WTC11 (cell line): ENCODE results near the gene SLC7A5. TPM values are rescaled to one million over a fixed set of nuclear protein-coding genes. Genes with fewer than 3 reads are reported as not detected.

Experiments used
- ATAC-seq: fragments of 200-7000 bp; cut with Tn5 transposase; 2 replicates; pipeline ENCODE4 v1.10.0; 2021; ENCODE audit warnings: mild to moderate bottlenecking, moderate library complexity
- CTCF ChIA-PET: fragments of 300-600 bp; sonication (Branson Sonifier 250); formaldehyde crosslinking; loops from one replicate; lab custom pipeline; 2021; ENCODE audit warnings: antibody characterized with exemption; lab: Charles Lee
- POLR2A ChIA-PET: fragments of 350-600 bp; sonication (Branson Sonifier 250); formaldehyde crosslinking; loops from one replicate; lab custom pipeline; 2021; ENCODE audit warnings: antibody characterized with exemption; lab: Charles Lee
- DNase-seq: peaks from one replicate; pipeline ENCODE4 v3.0.0; 2021; ENCODE audit warnings: low spot score
- H3K27ac Mint-ChIP-seq: 2 replicates; pipeline ENCODE4 v1.8.0; 2021; ENCODE audit warnings: mixed read lengths
- H3K27me3 Mint-ChIP-seq: 2 replicates; pipeline ENCODE4 v1.8.0; 2021; ENCODE audit warnings: low read depth, mild to moderate bottlenecking, moderate library complexity, mixed read lengths
- H3K36me3 Mint-ChIP-seq: 2 replicates; pipeline ENCODE4 v1.8.0; 2021; ENCODE audit warnings: mixed read lengths
- H3K4me1 Mint-ChIP-seq: 2 replicates; pipeline ENCODE4 v1.8.0; 2022; ENCODE audit warnings: mixed read lengths
- H3K4me3 Mint-ChIP-seq: 2 replicates; pipeline ENCODE4 v1.8.0; 2021; ENCODE audit warnings: mild to moderate bottlenecking, moderate library complexity, mixed read lengths
- H3K9me3 Mint-ChIP-seq: 2 replicates; pipeline ENCODE4 v1.8.0; 2021; ENCODE audit warnings: mixed read lengths
- AR ChIP-seq: fragments of 250-450 bp; sonication (Bioruptor Pico); IDR thresholded peaks from 2 replicates; pipeline ENCODE4 v1.9.0; 2021; ENCODE audit warnings: mild to moderate bottlenecking
- ATF2 ChIP-seq: sonication (generic); formaldehyde crosslinking; IDR thresholded peaks from 2 replicates; pipeline ENCODE4 v1.8.1; 2022; ENCODE audit warnings: low read depth, missing genetic modification reagents, borderline replicate concordance
- HMGA2 ChIP-seq: fragments of 250-450 bp; sonication (Bioruptor Pico); IDR thresholded peaks from 2 replicates; pipeline ENCODE4 v1.4.0; 2021; ENCODE audit warnings: mild to moderate bottlenecking, moderate library complexity
- IRF2 ChIP-seq: sonication (generic); formaldehyde crosslinking; IDR thresholded peaks from 2 replicates; pipeline ENCODE4 v1.8.0; 2022; ENCODE audit warnings: low read depth, missing genetic modification reagents, borderline replicate concordance
- MAX ChIP-seq: sonication (generic); formaldehyde crosslinking; IDR thresholded peaks from 2 replicates; pipeline ENCODE4 v1.8.0; 2022; ENCODE audit warnings: mild to moderate bottlenecking, missing genetic modification reagents
- NFYB ChIP-seq: sonication (generic); formaldehyde crosslinking; conservative IDR thresholded peaks from 2 replicates; pipeline ENCODE4 v1.8.0; 2022; ENCODE audit warnings: low read depth, missing genetic modification reagents
- NR3C1 ChIP-seq: sonication (generic); formaldehyde crosslinking; conservative IDR thresholded peaks from 2 replicates; pipeline ENCODE4 v1.8.1; 2023; ENCODE audit warnings: low read depth, mild to moderate bottlenecking, missing genetic modification reagents
- SOX15 ChIP-seq: fragments of 250-450 bp; sonication (Bioruptor Pico); IDR thresholded peaks from 2 replicates; pipeline ENCODE4 v1.9.0; 2021; ENCODE audit warnings: mild to moderate bottlenecking
- SP1 ChIP-seq: sonication (generic); formaldehyde crosslinking; conservative IDR thresholded peaks from 2 replicates; pipeline ENCODE4 v1.8.1; 2022; ENCODE audit warnings: missing genetic modification reagents
- TEAD1 ChIP-seq: sonication (generic); formaldehyde crosslinking; IDR thresholded peaks from 2 replicates; pipeline ENCODE4 v1.8.0; 2022; ENCODE audit warnings: mild to moderate bottlenecking, missing genetic modification reagents
- TEAD4 ChIP-seq: sonication (generic); formaldehyde crosslinking; IDR thresholded peaks from 2 replicates; pipeline ENCODE4 v1.8.0; 2022; ENCODE audit warnings: mild to moderate bottlenecking, missing genetic modification reagents
- ZNF232 ChIP-seq: sonication (generic); formaldehyde crosslinking; IDR thresholded peaks from 2 replicates; pipeline ENCODE4 v1.8.0; 2022; ENCODE audit warnings: mild to moderate bottlenecking, missing genetic modification reagents
- ZNF317 ChIP-seq: sonication (generic); formaldehyde crosslinking; IDR thresholded peaks from 2 replicates; pipeline ENCODE4 v1.8.1; 2023; ENCODE audit warnings: low read depth, mild to moderate bottlenecking, moderate library complexity, missing genetic modification reagents, borderline replicate concordance
- ZNF423 ChIP-seq: fragments of 250-450 bp; sonication (Bioruptor Pico); IDR thresholded peaks from 2 replicates; pipeline ENCODE4 v2.1.2; 2022; ENCODE audit warnings: mild to moderate bottlenecking, moderate library complexity
- ZNF532 ChIP-seq: fragments of 250-450 bp; sonication (Bioruptor Pico); IDR thresholded peaks from 2 replicates; pipeline ENCODE4 v1.9.0; 2021; ENCODE audit warnings: mild to moderate bottlenecking, borderline replicate concordance
- total RNA-seq: library from RNA; stranded (reverse); gene quantifications from 3 replicates; pipeline ENCODE4 v1.2.3, GENCODE V29; 2021
- TF ChIP-seq, protein P1 (sequence below): sonication (generic); formaldehyde crosslinking; IDR thresholded peaks from 2 replicates; pipeline ENCODE4 v1.8.0; 2023; ENCODE audit warnings: mild to moderate bottlenecking, missing genetic modification reagents
- TF ChIP-seq, protein P2 (sequence below): sonication (generic); formaldehyde crosslinking; conservative IDR thresholded peaks from 2 replicates; pipeline ENCODE4 v1.8.1; 2022; ENCODE audit warnings: mild to moderate bottlenecking, missing genetic modification reagents
- TF ChIP-seq, protein P3 (sequence below): sonication (generic); formaldehyde crosslinking; IDR thresholded peaks from 2 replicates; pipeline ENCODE4 v1.8.1; 2022; ENCODE audit warnings: mild to moderate bottlenecking, moderate library complexity, missing genetic modification reagents
- TF ChIP-seq, protein P4 (sequence below): fragments of 250-450 bp; sonication (Bioruptor Pico); IDR thresholded peaks from 2 replicates; pipeline ENCODE4 v1.8.0; 2021; ENCODE audit warnings: mild to moderate bottlenecking

SLC7A5 gene
- total RNA-seq, 1 experiment from 2014 or later = 197 TPM

DNA sequence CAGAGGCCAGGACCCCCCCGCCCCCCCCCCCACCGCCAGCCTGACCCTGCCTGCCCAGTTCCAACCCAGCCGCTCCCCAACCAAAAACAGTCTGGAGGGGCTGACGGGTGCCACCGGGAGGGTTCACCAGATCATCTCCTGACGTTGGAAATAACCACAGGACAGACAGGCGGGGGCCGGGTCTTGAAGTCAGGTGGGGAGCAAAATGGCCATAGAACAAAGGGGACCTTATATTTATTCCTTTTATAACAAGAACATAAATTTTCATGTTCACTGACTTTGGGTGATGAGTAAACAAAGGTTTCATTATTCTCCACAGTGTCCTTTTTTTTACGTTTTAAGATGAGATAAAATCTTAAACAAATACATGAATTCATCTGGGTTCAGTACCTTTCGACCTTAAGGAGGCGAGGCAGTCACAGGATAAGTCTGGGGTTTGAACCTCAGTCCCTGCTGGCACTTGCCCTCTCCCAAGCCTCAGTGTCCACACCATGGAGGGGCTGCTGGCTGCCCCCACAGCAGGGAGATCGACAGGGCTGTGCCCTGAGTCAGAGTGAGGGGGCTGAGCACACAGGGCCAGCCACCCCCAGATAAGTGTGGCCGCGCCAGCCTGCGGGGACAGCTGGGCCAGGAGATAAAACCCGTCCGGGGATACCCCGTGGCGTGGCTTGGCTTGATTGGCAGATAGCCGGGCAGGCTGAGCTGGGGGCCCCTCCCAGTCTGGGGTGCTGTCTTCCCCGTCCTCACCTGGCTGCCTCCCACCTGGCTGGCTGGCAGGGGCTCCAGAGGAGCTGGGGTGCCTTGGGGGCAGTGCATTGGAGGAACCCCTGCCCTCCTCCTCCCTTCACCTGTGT lies 15.0 kb downstream of the SLC7A5 start (continued):
- TF ChIP-seq, protein P1, sequence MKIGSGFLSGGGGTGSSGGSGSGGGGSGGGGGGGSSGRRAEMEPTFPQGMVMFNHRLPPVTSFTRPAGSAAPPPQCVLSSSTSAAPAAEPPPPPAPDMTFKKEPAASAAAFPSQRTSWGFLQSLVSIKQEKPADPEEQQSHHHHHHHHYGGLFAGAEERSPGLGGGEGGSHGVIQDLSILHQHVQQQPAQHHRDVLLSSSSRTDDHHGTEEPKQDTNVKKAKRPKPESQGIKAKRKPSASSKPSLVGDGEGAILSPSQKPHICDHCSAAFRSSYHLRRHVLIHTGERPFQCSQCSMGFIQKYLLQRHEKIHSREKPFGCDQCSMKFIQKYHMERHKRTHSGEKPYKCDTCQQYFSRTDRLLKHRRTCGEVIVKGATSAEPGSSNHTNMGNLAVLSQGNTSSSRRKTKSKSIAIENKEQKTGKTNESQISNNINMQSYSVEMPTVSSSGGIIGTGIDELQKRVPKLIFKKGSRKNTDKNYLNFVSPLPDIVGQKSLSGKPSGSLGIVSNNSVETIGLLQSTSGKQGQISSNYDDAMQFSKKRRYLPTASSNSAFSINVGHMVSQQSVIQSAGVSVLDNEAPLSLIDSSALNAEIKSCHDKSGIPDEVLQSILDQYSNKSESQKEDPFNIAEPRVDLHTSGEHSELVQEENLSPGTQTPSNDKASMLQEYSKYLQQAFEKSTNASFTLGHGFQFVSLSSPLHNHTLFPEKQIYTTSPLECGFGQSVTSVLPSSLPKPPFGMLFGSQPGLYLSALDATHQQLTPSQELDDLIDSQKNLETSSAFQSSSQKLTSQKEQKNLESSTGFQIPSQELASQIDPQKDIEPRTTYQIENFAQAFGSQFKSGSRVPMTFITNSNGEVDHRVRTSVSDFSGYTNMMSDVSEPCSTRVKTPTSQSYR (CRISPR knock-in tag) = no peak
- no peak for TF ChIP-seq ZNF232

DNA sequence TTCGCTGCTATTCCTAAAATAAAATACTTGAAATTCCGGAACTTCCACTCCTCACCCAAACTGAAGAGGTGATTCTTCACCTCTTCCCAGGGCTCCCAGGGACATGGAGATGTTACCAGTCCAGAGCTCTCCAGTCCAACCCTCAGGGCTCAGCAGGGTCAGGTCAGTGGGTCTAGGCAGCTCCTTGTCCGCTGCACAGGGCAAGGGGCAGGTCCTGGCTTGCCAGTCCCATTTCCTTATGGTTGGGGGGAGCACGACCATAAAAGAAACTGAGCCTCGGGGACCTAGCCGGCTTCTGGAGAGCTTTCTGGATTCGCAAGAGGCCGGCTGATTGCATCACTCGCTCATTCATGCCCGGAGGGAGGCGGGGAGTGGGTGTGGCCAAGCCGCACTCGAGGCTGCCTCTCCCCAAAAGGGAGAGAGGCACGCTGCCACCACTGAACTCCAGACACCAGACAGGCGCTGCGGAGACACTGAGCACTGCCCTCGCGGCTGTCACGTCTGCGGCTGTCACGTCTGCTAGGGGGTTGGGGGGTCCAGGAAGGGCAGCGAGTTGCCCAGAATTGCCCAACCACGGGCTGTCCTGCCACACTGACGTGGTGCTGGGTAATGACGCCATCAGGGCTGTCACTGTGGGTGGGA lies 15.8 kb downstream of the SLC7A5 start:
- ATAC-seq (peak; percentile 66), DNase-seq (peak; percentile 94)
- H3K9me3 Mint-ChIP-seq = no peaks in the 10 kb centered on the region
- peaks cover 9% of the 10 kb centered on the region; the same call in 1 of the 2 replicates for H3K36me3 Mint-ChIP-seq
- ChIA-PET POLR2A (interaction anchor here (0.8 to 2.8 kb wide), 4 partner anchors 17 to 465 kb away, joined by 3 to 15 read pairs (median 4); no protein-coding TSS in a partner anchor), CTCF (interaction anchor here (1.1 to 10.4 kb wide), 5 partner anchors 17 to 84 kb away, joined by 3 to 234 read pairs (median 7); partner anchors contain the start of gene SLC7A5)
- peak overlapping the region; percentile 93 for H3K27ac Mint-ChIP-seq
- H3K4me1 Mint-ChIP-seq = peaks cover 38% of the 10 kb centered on the region
- H3K4me3 Mint-ChIP-seq = peak overlapping the region; percentile 14; the same call in 1 of the 2 replicates
- no peaks in the 10 kb centered on the region for H3K27me3 Mint-ChIP-seq
- TF ChIP-seq ZNF317 (CRISPR knock-in tag) (no peak), ATF2 (CRISPR knock-in tag) (no peak), NR3C1 (no peak), SOX15 (CRISPR knock-in tag) (no peak), ZNF423 (CRISPR knock-in tag) (0 out of 2 replicates have a peak, but pooled peaks have one; percentile 25), ZNF532 (CRISPR knock-in tag) (peak; percentile 76; the same call in 1 of the 2 replicates), NFYB (CRISPR knock-in tag) (no peak), TEAD1 (CRISPR knock-in tag) (no peak), HMGA2 (CRISPR knock-in tag) (no peak), IRF2 (CRISPR knock-in tag) (no peak), TEAD4 (CRISPR knock-in tag) (no peak), MAX (CRISPR knock-in tag) (peak; percentile 88), AR (CRISPR knock-in tag) (no peak), SP1 (CRISPR knock-in tag) (0 out of 2 replicates have a peak, but pooled peaks have one; percentile 40)
- TF ChIP-seq, protein P2, sequence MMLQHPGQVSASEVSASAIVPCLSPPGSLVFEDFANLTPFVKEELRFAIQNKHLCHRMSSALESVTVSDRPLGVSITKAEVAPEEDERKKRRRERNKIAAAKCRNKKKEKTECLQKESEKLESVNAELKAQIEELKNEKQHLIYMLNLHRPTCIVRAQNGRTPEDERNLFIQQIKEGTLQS = peak; percentile 85; the same call in 1 of the 2 replicates
- TF ChIP-seq, protein P3, sequence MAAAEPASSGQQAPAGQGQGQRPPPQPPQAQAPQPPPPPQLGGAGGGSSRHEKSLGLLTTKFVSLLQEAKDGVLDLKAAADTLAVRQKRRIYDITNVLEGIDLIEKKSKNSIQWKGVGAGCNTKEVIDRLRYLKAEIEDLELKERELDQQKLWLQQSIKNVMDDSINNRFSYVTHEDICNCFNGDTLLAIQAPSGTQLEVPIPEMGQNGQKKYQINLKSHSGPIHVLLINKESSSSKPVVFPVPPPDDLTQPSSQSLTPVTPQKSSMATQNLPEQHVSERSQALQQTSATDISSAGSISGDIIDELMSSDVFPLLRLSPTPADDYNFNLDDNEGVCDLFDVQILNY (CRISPR knock-in tag) = 0 out of 2 replicates have a peak, but pooled peaks have one; percentile 23
- TF ChIP-seq, protein P4, sequence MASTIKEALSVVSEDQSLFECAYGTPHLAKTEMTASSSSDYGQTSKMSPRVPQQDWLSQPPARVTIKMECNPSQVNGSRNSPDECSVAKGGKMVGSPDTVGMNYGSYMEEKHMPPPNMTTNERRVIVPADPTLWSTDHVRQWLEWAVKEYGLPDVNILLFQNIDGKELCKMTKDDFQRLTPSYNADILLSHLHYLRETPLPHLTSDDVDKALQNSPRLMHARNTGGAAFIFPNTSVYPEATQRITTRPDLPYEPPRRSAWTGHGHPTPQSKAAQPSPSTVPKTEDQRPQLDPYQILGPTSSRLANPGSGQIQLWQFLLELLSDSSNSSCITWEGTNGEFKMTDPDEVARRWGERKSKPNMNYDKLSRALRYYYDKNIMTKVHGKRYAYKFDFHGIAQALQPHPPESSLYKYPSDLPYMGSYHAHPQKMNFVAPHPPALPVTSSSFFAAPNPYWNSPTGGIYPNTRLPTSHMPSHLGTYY = no peak
